Activated T-cell treated with anti-CD3 and anti-CD28 coated beads, Interleukin-2, amount 50 U/mL, for 48 hours (primary cell): ENCODE measurements around the gene WWOX.

Experiments
- DNase-seq, 2 experiments: peaks; one replicate each; pipeline ENCODE4 v3.0.0-alpha.2; 2020

The WWOX gene

DNA sequence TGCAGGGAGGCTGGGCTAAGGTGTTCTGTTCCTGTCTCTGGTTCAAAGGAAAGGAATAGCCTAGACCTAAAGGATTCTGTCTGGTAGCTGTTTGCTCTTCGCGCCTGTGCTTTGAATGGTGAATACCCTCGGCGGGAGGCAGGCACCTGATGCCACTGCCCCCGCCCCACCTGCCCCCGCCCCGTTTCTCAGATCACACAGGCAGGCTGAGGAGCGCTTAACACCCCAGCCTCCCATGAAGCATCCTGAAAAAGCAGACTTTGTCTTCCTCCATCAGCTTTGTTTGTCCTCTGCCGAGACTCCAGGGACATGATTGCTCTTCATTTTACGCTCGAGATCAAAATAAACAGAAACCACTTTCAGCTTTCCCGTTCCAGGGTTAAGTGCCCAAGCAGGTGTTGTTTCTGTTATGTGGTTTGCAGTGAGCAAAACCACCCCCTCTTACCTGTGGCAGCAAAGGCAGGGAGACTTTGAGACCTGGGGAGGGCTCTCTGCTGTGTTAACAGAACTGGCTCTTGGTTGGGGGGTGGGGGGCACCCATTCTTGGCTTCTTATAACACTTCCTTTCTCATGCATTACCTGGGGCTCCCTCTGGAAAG, 452.1 kb downstream of the WWOX start:
- no peak for DNase-seq

DNA sequence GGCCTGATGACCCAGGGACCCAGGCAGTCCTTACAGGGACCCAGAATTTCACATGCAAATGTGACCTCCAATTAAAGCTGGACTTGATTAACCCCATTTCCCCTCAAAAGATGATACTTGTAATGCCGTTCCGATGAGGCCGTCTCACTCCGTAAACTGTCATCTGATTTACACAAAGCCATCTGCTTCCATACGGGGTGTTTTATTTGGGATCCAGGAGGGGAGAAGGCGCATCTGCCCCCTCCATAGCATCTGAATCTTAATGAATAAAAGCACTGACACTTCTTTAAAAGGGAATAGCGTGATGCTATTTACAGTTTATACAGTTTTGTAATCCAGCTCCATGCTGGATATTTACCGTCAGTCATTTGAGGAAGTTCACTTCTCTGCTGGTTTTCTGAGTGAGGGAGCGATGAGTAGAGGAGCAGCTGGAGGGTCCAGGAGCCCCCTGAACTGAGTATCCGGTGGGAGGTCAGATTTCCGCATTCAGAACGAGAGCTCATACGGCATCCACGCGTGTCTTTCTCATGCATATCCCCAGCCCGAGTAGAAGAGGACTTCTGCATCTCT, 452.7 kb downstream of the WWOX start:
- DNase-seq: no peak

DNA sequence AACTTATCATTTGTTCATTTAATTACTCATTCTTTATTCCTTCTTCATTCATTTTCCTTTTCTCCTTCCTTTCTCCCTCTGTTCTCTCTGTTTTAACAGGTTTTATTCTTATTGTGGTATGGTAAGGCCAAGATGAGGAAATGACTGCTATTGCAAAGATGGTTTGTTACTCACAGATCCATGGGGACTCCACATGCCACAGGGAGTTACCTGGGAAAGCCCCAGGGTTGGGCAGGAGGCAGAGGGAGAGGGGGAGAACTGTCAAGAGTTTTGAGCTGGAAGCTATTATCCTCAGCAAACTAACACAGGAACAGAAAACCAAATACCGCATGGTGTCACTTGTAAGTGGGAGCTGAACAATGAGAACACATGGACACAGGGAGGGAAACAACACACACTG, 453.3 kb downstream of the WWOX start:
- no peak for DNase-seq

DNA sequence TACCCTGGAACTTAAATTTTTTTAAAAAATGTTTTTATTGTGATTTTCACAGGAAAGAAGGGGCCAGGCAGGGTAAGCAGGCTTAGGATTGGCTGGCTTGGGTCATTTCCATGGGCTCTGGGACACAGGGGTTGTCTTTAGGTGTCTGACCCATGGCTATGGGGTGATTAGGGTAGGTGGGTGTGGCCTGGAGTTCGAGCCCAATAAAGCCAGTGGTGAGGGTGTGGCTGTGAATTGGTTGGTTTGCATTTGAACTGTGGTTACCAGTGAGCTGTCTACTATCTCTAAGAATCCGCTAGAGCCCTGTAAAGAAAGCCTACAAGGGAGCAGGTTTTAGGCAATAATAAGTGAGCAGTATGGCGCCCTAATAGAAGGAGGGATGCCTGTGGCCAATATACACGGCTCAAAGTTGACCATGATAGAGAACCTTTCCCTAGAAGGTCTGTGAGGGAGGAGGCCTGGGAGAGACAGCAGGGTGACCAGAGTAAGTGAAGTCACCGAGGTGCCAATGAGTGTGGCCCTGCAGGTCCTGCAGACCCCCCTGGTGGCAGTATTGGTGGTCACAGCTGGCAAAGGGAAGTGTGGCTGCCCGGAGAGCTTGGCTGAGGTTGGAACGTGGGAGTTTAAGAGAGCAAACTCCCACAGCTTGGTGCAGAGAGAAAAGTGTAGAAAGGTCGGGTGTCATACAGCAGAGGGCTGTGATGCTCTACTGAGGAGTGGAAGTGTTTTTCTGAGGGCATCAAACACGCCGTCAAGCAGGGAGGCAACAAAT, 454.0 kb downstream of the WWOX start:
- no peak for DNase-seq

DNA sequence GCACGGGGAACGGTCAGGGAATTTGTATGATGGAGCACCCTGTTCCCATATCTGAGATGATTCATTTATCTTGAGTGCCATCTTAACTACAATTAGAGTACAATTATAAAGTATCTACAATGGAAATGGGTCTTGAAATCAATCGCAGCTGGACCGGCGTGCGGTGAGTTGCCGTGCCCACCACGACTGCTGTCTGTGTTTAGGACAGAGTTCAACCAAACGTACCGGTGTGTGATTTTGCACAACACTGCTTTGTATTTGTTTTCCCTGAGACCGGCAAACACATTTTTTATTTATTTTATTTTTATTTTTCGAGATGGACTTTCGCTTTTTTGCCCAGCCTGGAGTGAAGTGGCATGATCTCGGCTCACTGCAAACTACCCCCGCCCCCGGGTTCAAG, 457.0 kb downstream of the WWOX start:
- no peak for DNase-seq

DNA sequence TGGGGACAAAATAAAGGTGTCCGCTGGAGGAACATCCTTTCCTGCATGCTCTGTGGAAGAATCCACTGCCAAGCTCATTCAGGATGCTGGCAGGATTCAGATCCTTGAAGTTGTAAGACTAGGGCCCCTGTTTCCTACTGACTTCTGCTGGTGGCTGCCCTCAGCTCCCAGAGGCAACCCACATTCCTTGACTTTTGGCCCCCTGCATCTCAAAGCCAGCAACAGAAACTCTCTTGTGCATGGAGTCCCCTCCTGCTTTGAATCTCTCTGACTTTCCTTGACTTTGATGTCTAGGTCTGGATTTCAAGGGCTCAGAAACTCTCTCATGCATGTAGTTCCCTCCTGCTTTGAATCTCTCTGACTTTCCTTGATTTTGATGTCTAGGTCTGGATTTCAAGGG, 461.5 kb downstream of the WWOX start:
- no peak for DNase-seq

DNA sequence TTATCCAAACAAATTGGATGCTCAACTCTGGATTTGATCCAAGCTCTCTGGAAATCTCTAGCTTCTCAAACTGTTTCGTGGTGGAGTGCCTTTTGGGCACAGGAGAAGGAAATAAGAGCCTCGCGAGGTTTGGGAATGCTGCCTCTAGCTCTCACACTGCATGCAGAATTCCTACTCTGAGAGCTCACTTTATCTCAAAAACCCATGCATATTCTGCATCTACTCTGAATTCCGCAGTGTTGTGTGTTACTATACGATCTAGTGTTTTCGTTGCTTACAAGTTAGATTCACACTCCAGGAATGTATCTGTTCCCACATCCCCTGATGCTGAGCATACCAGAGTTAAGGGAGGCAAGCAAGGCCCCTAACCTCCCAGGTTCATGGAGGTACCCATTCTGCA, 462.7 kb downstream of the WWOX start:
- DNase-seq: no peak

DNA sequence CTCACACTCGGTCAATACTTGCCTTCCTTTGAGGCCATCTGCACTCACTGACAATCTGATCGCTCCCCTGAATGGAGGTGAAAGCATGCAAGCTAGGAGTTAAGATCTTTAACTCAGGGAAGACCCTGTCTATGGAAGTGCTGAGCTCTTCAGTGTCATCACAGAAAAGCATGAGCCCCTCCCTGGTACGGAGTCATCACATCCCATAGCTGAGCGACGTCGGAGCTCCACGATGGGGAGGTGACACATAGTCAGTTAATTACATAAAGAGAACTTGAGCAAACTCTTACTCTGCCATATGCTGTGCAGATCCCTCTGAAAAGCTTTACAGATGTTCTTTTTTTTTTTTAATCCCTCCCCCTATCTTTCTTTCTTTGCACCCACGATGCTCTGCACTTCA, 463.2 kb downstream of the WWOX start:
- no peak for DNase-seq

DNA sequence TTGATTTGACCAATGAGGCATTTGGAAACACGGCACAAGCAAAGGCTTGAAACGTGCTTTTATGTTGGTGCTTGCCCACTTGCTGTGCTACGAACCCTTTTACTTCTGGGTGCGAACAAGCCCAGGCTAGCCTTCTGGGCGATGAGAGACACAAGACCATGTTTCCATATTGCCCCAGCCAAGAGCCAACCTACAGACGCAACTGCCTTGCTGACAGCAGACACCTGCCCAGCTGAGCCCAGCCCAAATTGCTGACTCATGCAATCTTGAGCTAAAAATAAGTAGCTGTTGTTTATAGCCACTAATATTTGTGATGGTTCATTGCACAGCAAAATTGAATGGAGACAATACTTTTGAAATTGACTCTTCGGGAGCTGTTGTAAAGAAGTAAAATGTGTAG, 464.5 kb downstream of the WWOX start:
- no peak for DNase-seq

DNA sequence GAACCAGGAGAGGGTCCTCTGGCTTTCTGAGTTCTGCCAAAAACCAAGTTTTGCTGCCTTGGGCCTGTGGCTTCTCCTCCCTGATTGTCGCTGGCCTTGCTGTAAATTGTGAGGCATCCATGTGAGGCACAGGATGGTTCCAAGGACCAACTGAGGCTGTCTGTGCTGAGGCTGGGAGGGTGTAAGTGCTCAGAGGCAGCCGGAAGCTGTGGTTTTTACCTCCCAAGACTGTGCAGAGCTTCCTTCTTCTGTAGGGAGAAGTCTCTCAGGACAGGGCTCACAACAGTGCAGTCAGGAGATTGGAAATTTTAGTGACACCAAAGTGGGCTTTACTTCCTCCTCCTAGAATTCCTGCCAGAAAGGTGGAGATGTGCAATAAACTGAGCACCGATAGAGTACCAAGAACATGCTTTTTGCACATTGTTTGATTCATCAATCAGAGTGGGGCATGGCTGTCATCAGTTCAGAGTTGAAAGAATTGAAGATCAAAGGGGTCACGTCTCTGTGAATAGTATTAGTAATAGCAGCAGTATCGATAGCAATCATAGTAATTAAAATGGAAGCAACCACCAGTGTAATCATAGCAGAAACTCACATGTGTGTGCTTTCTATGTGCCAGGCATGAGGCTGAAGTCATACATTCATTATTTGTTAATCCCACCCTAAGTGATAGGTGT, 467.1 kb downstream of the WWOX start:
- DNase-seq: no peak

DNA sequence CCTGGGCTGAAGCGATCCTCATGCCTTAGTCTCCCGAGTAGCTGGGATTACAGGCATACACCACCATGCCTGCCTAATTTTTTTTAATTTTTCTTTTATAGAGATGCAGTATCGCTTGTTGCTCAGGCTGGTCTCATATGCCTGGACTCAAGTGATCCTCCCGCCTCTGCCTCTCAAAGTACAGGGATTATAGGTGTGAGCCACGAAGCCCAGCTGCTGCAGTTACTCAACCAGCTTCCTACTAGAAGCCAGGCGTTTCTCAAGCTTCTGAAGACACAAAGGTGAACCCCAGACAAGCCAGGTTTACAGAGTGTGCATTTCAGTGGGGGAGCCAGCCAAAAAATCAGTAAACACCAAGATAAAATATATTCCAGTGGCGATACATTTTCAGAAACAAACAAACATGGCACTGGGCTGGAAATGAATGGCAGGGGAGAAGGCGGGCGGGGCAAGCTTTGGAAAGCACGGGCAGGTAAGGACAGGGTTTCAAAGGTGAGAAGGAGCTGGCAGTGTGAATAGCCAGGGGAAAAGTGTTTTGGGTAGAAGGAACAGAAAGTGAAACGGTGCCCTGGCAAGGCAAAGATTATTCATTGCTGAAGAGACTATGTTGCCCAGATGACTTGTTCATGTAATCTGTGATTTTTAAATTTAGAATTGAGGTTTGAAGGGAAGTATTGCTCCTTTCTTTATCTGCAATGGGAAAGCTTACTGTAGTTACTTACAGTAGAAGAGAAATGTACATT, 471.1 kb downstream of the WWOX start:
- no peak for DNase-seq

DNA sequence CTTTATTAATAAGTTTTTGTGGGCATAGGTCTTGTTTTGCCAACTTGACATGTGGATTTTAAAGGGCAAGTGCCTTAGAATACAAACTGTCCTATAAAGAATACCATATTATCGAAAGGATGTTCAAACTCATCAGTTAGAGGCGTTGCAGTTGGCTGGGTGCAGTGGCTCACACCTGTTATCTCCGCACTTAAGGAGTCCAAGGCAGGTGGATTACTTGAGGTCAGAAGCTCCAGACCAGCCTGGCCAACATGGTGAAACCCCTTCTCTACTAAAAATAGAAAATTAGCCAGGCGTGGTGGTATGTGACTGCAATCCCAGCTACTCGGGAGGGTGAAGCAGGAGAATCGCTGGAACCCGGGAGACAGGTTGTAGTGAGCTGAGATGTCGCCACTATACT, 472.0 kb downstream of the WWOX start:
- no peak for DNase-seq

DNA sequence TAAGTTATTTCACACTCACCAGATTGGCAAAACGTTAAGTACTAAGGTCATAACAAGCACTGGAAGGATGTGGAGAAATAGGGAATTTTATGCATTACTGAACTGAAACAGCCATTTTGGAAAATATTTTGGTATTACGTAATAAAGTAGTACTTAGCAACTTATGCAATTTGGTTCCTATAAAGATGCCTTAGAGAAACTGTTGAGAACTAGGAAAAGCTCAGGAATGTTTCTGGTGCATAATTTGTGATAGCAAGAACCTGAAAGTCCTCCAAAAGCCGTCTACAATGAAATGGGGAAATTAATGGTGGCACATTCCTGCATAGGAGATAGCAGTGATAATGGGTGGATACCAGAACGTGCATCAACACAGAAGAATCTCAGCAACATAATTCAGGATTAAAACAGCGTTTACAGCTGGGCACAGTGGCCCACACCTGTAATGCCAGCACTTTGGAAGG, 472.5 kb downstream of the WWOX start:
- DNase-seq: no peak

DNA sequence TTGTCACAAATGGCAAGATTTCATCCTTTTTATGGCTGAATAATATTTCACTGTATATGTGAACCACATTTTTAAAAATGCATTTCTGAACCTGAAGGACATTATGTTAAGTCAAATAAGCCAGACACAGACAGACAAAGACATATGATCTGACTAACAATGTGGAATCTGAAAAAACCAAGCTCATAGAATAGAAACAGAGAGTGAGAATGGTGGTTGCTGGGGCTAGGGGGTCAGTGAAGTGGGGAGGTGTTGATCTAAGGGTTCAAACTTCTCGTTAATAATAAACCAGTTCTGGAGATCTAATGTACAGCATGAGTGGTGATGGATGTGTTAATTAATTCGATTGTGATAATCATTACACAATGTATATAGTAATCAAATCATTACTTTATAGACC, 475.1 kb downstream of the WWOX start:
- DNase-seq: no peak

DNA sequence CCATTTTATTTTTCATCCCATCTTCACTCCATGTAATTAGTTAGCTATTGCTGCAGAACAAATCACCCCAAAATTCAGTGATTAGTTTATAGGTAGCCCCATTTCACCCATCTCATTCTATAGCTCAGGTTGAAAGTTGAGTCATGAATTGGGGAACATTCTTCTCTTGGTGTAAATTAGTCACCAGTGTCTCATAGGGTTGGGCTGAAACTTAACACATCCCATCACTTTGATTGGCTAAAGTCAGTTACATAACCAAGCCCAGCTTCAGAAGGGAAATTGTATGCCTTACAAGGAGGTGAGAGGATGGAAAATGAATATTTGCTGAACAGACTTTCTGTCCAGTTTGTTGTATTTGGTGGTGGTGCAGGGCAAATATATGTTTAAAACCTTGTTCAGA, 477.5 kb downstream of the WWOX start:
- DNase-seq: no peak

DNA sequence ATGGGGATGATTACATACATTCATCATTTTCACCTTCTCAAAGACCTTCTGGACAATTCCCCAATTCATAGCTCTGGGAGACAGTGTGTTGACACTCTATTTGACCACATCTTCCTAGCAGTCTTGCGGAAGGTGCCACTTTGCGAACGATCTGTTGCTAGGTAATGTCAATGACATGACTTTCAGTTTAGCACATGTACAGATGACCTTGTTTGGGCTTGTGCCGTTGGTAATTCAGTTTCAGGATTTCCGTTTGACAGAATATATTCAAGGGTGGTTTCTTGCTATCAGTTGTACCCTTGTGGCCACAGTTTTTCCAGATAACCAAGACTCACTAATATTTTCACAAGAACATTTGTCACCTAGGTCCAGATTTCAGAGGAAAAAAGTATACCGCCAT, 478.2 kb downstream of the WWOX start:
- DNase-seq: no peak

DNA sequence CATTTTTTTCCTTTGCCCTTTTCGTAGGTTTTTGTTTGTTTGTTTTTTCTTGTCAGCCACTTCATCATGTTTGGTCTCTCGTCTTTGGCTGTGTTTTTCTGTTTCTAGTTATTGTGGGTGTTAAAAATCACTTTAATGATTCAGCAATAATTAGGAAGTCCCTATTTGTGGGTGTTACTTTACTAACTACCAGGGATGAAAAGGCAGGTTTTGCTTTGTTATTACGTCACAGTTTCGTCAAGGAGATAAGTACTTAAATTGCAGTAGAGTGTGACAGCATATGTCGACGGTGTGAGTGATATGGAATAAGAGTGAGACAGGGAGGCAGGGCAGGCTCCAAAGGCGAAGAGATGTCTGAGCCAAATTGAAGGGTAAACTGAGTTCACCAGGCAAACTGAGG, 479.6 kb downstream of the WWOX start:
- DNase-seq: no peak

DNA sequence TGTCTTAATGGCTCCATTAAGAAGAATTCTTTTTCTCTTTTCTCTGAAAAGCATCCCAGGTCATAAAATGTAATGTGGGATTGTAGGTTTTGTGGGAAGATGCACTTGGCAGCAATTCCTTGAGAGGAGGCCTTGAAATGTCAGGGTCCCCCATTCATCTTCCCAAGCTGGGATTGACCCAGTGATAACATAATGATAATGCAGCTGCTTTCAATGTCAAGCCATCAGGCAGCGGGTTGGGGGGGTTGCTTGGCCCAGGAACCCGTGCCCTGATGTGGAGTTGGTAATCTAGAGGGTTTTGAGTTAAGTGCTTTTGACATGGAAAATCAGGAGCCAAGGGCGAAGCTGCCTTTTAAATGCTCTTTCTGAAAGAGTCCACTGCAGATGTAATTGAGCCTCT, 484.0 kb downstream of the WWOX start:
- DNase-seq: no peak

DNA sequence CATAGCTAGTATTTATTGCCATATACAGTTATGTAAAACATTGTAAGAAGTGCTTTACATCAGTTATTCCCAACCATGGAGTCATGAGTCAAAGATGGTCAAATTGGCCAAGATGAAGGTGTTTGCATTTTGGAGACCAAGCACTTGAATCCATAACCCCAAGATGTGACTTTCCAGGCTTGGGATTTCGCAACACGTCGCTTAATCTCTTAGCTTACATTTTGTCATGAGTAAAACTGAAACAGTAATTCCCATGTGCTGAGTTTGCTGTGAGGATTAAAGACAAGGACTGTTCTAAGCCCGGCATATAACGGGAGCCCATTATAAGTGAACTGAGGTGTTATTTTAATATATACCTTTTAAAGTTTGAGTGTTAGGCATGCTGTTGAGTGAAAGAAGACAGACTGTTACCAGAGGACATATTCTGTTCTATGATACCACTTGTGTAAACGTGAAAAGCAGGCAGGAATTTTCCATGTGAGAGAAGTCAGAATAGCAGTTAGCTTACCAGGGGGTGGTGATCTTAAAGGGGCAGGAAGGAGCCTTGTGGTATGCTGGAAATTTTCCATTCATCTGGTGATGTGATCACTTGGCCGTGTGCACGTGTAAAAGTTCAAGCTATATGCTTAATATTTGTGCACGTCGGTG, 484.9 kb downstream of the WWOX start:
- DNase-seq: no peak

DNA sequence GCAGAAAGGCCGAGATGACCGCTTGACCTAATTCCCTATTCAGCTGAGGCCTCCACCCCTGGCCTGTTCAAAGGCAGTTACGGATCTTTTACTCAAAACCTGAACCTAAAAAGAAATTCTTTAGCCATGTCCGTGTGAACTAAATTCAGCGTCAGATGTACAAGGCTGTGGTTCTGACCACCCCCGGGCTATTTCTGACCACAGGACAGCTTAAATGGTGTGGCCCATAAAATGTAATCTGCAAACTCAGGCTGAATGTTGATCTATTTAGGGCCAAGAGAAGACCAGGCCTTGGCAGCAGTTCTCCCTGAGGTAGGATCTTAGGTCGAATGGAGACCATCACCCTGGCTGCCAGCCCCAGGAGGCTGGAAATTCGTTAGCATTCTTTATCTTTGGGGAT, 485.5 kb downstream of the WWOX start:
- no peak for DNase-seq

DNA sequence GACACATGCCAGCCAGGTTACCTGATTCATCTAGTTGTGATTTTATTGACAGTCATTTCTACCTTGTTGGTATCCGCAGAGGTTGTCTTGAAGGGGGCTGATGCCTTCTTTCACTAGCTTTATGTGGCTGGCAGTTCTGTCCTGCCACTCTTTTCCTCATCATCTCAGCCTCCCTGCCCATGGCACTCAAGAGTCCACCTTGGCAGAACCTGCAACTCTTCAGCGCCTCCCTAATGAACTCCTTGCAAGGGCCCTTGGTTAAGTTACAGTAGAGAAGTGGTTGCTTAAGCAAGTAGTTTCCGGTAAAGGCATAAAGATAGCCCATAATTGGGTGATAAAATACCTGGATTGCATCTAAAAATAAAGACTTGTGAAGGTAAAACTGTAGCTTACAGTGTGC, 489.9 kb downstream of the WWOX start:
- no peak for DNase-seq

DNA sequence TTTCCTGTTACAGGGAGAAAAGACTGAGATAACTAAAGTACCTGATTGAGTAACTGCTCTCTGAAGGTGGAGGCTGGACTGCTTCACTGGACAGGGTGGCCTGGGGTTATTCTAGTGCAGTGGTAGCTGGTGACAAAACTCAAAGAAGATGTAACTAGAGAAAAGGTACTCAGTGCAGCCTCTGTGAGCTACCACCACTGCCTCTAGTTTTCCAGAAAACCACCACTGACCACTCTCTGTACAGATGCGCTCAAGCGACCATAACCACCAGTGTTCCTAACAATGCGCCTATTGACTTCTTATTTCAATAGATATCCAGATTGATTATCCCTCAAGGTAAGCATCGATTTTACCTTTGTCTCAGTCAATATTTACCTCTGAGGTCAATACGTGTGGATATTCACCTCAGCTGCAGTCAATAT, 492.2 kb downstream of the WWOX start:
- no peak for DNase-seq

DNA sequence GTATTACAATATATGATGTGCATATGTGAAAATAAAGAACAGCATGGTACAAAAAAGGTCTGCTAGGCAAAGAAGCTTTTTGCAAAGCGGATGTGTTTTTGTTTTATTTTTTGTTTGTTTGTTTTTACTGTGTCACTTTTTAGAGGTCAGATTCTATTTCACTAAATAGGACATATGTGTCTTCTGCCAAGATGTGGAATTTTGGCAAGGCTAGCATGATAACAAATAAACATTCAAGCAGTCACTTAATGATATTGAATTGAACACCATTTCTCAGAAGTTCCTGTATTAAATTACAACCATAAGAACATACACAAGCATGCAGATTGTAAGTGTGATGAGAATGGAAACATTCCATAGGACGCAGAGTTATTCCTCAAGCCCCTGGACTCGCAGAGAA, 492.7 kb downstream of the WWOX start:
- DNase-seq: no peak
